HG03457 (cell line): ENCODE results near the gene ARRDC5.
"Not testable (repeated sequence)": the region's sequence is repeated elsewhere in the genome, so short reads cannot be mapped to it uniquely, and the experiment has no call there.

Experiments
- ATAC-seq: cut with Tn5 transposase; IDR thresholded peaks from one replicate; pipeline ENCODE4 v1.9.1; 2021; ENCODE audit warnings: moderate number of reproducible peaks; ENCODE audit not compliant: unreplicated experiment

The ARRDC5 gene

GRCh38 chr19:4902796-4903195, at the start of gene ARRDC5:
Gene ARRDC5 (minus strand): TSS chr19:4902896. CDS start chr19:4902825, 71 bp downstream.
- no peak for ATAC-seq

GRCh38 chr19:4951656-4952055, 49.0 kb upstream of the ARRDC5 start:
- ATAC-seq: no peak

DNA sequence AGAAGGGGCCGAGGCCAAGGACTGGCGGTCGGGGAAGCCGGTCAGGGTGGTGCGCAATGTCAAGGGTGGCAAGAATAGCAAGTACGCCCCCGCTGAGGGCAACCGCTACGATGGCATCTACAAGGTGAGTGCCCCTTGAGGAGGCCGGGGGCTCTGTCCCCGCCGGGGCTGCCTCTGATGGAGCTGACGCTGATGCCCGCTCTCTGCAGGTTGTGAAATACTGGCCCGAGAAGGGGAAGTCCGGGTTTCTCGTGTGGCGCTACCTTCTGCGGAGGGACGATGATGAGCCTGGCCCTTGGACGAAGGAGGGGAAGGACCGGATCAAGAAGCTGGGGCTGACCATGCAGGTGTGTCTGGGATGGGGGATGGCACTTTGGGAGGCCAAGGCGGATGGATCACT, 48.0 kb upstream of the ARRDC5 start:
- ATAC-seq: not testable (repeated sequence)

GRCh38 chr19:4941638-4942169, 39.0 kb upstream of the ARRDC5 start:
- ATAC-seq: not testable (repeated sequence)

DNA sequence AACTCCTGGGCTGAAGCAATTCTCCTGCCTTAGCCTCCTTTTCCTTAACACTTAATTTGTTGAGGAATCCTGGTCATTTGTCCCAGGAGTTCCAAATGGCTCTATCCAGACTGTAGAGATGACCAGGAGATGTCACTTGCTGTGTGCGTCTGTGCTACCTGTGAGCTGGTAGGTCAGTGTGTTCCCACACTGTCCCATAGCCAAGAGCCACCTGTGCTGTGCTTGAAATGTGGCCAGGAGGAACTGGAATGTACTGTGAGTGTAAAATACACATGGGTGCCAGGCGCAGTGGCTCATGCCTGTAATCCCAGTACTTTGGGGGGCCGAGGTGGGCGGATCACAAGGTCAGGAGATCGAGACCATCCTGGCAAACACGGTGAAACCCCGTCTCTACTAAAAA, 36.8 kb upstream of the ARRDC5 start:
- ATAC-seq: no peak

DNA sequence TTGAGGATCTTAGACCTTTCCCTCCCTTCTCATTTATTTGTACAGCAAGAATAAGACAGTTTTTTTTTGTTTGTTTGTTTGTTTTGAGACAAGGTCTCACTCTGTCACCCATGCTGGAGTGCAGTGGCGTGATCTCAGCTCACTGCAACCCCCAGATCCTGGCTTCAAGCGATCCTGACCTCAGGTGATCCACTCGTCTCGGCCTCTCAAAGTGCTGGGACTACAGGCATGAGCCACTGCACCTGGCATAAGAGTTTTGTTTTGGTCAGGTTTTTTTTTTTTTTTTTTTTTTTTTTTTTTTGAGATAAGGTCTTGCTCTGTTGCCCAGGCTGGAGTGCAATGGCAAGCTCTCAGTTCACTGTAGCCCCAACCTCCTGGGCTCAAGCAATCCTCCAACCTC, 35.8 kb upstream of the ARRDC5 start:
- ATAC-seq: not testable (repeated sequence)

DNA sequence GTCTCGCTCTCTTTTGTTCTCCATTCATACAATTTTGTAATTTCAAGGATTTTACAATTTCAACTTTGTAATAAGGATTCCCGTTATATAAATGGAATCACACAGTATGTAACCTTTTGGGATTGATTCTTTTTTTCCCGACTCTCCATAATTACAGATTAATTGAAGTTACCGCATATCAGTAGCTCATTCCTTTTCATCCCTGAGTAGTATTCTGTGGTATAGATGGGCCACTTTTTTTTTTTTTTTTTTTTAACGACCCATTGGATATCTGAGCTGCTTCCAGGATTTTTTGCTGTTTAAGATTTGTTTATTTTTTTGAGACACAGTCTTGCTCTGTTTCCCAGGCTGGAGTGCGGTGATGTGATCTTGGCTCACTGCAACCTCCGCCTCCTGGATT, 34.4 kb upstream of the ARRDC5 start:
- ATAC-seq: no peak

DNA sequence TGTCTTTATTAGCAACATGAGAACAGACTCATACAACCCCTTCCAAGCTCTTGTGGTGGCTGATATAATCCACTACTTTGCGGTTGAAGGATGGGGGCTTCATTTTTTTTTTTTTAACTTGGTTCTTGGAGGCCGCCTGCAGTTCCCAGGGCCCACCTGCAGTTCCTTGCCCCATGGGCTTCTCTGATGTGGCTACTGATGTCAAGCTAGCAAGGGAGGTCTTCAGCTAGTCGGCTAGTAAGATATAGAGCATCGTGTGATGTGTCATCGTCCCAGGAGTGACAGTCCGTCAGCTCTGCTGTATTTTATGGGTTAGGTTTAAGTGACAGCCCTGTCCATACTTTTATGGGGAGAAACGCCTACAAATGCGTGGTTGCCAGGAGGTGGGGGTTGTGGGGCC, 32.7 kb upstream of the ARRDC5 start:
- ATAC-seq: no peak

DNA sequence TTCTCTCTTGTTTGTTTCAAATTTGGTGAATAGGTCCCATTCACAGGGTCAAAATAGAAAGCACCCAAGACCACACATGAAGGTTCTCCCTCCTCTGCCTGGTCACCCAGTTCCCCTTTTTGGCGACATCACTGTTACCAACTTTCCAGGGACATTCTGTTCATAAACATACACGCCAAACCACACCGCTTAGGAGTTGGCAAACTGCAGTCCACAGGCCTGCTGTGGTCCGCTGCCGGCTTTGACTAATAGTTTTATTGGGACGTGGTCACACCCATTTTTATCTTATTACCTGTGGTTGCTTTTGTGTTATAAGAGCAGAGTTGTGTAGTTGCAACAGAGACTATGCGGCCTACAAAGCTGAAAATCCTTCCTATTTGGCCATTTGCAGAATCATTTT, 30.8 kb upstream of the ARRDC5 start:
- ATAC-seq: no peak

DNA sequence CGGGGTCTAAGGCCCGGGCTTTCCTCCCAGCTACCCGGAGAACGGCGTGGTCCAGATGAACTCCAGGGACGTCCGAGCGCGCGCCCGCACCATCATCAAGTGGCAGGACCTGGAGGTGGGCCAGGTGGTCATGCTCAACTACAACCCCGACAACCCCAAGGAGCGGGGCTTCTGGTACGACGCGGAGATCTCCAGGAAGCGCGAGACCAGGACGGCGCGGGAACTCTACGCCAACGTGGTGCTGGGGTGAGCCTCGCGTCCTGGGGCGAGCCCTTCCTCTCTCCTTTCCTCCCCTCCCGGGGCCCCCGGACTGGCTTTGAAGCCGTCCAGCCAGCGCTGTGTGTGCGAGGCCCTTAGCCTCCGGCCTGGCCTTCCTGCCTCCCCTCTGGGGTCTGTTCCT, 30.0 kb upstream of the ARRDC5 start:
- ATAC-seq: no peak

DNA sequence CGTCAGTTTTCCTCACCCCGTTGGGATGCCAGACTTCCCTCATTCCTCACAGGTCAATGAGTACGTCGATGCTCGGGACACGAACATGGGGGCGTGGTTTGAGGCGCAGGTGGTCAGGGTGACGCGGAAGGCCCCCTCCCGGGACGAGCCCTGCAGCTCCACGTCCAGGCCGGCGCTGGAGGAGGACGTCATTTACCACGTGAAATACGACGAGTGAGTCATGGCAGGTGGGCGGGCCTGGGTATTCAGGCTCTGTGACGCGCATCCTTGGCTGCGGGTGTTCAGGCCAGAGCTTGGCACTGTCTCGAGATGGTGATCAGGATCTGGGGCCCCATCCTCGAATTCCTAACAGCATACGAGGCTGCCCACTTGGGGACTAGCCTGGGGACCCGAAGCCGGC, 28.0 kb upstream of the ARRDC5 start:
- no peak for ATAC-seq

DNA sequence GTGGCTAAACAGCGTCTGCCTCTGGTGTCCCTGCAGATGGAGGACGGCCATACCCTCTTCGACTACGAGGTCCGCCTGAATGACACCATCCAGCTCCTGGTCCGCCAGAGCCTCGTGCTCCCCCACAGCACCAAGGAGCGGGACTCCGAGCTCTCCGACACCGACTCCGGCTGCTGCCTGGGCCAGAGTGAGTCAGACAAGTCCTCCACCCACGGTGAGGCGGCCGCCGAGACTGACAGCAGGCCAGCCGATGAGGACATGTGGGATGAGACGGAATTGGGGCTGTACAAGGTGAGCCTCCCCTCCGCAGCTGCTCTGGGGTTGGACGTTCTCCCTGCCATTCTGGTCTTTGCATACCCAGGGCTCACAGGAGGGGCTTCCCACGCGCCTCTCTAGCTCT, 26.5 kb upstream of the ARRDC5 start:
- no peak for ATAC-seq

- no peak for ATAC-seq
Observed at GRCh38 chr19:4923276-4923747, 20.6 kb upstream of the ARRDC5 start.

DNA sequence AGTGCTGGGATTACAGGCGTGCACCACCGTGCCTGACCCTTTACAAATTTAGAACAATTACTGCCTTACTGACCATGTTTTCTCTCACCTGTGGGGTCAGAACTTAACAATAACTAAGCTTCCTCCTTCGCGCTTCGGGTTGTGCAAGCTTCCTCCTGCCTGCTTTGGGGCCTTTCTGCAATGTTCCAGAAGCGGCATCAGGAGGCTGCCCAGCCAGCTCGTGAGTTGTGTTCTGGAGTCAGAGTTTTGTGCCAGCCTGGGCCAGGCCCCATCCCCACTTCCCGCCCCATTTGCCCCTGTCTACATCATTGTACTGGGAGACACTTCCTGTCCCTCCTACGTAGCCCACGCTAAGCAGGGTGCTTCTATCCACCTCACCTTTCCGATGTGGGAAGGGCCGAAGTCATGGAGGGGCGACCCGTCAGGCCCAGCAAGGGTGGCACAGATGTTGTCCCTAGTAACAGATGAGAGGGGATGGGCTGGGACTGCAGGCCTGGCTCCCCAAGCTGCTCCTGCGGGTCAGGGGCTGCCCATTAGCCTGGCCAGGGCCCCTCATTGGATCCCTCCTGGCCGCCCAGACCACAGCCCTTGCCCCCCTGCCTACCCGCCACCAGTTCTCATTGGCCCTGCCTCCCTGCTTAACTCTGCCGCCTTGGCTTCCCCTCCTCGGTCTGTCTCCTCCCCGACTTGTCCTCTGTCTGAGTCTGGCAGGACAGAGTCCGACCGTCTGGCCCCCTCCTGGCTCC, 20.0 kb upstream of the ARRDC5 start:
- ATAC-seq: no peak

- no peak for ATAC-seq
Observed at GRCh38 chr19:4916292-4917082, 13.8 kb upstream of the ARRDC5 start.

DNA sequence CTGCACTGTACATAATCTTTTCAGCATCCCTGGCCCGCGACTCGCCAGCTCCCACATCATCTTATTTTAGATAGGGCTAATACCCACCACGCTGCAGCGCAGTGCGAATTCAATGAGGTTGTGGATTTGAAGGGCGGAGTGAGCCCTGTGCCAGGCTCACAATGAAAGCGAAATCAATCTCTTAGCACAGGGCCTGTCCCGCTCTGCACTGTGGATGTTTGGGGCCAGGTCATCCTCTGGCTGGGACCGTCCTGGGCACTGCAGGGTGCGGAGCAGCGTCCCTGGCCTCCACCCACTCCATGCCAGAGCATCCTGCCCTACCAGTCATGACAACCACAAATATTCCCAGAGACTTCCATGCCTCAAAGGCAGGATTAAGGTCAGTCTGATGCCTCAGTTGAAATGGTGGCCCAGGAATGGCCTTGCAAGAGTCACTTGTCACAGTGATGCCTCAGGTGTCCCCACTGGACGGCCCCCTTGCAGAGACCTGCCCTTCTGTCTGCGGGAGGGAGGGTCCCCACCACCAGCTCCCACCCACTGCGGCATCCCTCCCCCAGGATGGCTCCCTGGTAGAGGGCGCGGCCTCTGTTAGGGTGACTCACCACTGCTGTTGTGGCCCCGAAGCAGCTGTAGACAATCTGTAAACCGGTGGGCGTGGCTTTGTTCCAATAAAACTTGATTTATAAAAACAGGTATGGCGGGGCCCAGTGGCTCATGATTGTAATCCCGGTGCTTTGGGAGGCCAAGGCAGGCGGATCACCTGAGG, 12.2 kb upstream of the ARRDC5 start:
- ATAC-seq: no peak

- ATAC-seq: no peak
Observed at GRCh38 chr19:4913996-4914735, 11.5 kb upstream of the ARRDC5 start.

GRCh38 chr19:4911786-4912672, 9.3 kb upstream of the ARRDC5 start:
- no peak for ATAC-seq

- no peak for ATAC-seq
Observed at GRCh38 chr19:4911314-4911713, 8.6 kb upstream of the ARRDC5 start.
